ENCODE results near the gene PRR19. TPM values are rescaled to one million over a fixed set of nuclear protein-coding genes. Genes with fewer than 3 reads are reported as not detected.

Gene PRR19
- polyA plus RNA-seq, 4 donors, result 1.4 to 2.9 (median 2.1) TPM

- DNase-seq (ENCODE audit: low read depth in 4 of 4, low spot score in 2 of 4), result no peak
These were observed 31.4 kb upstream of the PRR19 start for GRCh38 chr19:42270346-42271044.

GRCh38 chr19:42271045-42271419 lies 30.9 kb upstream of the PRR19 start:
- DNase-seq (ENCODE audit: low read depth in 4 of 4, low spot score in 2 of 4), result no peak

- DNase-seq (ENCODE audit: low read depth in 4 of 4, low spot score in 2 of 4), result no peak
These were observed 29.9 kb upstream of the PRR19 start for GRCh38 chr19:42271861-42272534.

DNA sequence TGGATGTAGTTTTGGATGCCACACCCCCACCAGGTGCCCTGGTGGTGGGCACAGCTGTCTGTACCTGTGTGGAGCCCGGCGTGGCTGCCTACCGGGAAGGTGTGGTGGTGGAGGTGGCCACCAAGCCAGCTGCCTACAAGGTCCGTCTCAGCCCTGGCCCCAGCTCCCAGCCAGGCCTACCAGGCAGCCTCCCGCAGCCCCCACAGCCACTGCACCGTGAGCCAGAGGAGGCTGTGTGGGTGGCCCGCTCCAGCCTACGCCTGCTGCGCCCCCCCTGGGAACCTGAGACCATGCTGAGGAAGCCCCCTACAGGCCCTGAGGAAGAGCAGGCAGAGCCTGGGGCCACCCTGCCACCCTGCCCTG lies 29.4 kb upstream of the PRR19 start:
- DNase-seq (ENCODE audit: low read depth in 4 of 4, low spot score in 2 of 4), result no peak

GRCh38 chr19:42272989-42273406 lies 28.9 kb upstream of the PRR19 start:
- DNase-seq (ENCODE audit: low read depth in 4 of 4, low spot score in 2 of 4), result no peak

- DNase-seq (ENCODE audit: low read depth in 4 of 4, low spot score in 2 of 4), result no peak
These were observed 28.4 kb upstream of the PRR19 start for GRCh38 chr19:42273407-42274064.

- DNase-seq (ENCODE audit: low read depth in 4 of 4, low spot score in 2 of 4), result no peak
These were observed 27.8 kb upstream of the PRR19 start for GRCh38 chr19:42274065-42274682.

DNA sequence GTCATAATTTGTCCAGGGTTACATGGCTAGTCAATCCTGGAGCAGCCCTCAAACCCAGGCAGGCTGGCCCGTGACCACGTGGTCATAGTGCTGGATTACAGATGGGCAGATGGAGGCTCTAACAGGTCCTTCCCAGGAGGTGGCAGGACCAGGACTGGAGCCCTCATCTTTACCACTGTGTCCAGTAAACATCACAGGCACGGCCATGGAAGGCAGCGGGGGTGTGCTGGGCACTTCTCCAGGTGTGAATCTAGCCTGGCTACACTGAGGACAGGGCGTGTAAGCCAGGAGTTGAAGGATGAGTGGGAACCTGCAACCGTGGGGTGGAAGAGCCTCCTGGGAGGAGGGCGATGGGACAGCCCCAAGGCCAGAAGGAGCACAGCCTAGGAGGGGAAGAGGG lies 26.8 kb upstream of the PRR19 start:
- no peak for DNase-seq (ENCODE audit: low read depth in 4 of 4, low spot score in 2 of 4)

DNA sequence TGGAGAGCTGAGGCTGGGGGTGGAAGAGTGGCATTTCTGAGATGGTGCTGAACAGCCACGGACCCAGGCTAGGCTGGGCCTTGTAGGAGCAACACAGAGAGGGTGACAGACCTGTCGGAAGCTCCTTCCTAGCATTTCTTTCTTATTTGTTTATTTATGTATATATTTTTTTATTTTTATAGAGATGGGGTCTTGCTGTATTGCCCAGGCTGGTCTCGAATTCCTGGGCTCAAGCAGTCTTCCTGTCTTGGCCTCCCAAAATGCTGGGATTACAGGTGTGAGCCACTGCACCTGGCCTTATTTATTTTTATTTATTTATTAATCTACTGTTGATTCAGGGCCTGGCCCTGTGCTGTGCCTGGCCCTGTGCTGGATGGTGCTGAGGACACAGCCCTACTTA lies 26.4 kb upstream of the PRR19 start:
- no peak for DNase-seq (ENCODE audit: low read depth in 4 of 4, low spot score in 2 of 4)

DNA sequence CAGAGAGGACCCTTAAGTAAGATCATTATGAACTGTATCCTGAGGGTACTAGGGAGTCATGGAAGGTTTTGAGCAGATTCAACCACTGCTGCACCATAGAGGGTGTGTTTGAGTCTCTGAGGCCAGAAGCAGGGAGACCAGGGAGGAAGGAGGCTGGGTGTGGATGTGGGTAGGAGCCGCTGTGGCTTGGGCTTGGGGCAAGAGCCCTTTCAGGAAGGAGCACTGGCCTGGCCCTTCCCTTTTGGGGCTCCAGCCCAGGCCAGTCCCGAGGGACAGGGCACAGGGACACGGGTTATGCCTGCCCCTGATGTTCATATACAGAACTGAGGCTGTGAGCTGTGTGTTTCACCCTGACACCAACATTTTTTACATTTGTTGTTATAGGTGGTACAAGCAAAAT lies 25.6 kb upstream of the PRR19 start:
- no peak for DNase-seq (ENCODE audit: low read depth in 4 of 4, low spot score in 2 of 4)

GRCh38 chr19:42276821-42277220 lies 25.1 kb upstream of the PRR19 start:
- no peak for DNase-seq (ENCODE audit: low read depth in 4 of 4, low spot score in 2 of 4)

DNA sequence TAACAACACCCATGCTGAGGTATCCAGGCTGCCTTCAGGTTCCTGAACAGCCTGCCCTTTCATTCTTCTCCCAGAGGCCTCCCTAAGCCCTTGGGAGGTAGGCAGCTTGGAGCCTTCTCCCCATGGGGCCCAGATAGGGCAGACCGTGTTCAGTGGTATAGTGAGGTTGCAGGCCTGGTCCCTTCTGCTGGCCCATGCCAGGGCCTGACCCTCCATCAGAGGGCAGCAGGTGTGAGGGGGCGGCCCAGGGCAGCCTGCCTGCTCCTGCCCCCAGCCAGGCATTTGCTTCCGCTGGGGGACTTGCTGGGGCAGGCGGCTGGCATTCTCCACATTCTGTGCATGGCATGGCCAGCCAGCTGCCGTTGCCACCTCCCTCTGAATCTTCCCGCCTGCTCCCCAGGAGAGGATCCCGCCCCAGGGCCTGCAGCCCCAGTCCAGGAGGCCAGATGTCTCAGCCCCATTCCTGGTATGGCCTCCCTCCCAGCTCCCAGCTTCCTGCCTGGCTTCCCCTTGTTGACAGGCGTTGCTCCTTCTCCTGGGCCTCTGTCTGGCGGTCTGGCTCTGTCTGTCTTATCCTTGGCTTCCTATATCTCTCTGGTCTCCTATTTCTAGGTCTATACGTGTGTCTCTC lies 24.0 kb upstream of the PRR19 start:
- no peak for DNase-seq (ENCODE audit: low read depth in 4 of 4, low spot score in 2 of 4)

- DNase-seq (ENCODE audit: low read depth in 4 of 4, low spot score in 2 of 4), result no peak
These were observed 23.3 kb upstream of the PRR19 start for GRCh38 chr19:42278452-42279154.

- DNase-seq (ENCODE audit: low read depth in 4 of 4, low spot score in 2 of 4), result no peak
These were observed 22.6 kb upstream of the PRR19 start for GRCh38 chr19:42279155-42279901.

DNA sequence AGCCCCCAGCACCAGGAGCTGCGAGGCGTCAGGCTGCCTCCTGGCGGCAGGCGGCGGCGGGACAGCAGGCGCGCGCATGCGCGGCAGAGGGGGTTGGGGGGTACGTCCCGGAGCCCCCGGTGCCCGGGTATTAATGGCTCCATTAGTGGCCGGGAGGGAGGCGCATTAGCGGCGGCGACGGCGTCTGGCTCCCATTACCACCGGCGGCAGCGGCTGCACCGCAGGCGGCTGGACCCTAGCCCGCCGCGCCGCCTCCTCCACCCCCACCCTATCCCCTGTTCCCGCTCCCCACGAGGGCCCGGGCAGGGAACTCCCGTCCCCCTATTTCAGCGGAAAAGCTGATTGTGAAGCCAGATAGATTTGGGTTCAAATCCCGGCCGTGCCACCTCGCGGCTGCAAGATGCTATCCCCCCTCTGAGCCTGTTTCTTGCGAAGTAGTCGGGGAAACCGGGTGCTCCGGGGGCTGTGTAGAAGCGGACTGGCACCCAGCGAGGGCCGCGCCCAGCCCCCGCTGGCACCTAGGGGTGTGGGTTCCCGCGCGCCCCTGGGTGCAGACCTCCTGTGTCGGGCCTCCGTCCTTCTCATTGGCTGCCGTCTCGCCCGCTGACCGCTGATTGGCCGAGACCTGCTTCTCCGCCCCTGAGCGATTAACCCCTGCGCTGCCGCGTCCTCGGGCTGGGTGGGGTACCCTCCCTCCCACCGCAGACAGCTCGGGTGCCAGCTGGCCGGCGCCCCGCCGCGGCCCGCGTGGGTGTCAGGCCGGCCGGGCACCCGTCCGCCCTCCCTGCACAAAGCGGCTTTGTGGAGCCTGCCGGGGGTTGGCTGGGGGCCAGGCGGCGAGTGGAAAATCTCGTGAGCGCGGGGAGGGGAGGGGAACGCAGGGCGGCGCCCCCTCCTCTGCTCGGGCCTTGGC lies 21.8 kb upstream of the PRR19 start:
- DNase-seq (ENCODE audit: low read depth in 4 of 4, low spot score in 2 of 4), result peak in 1 of 4 donors; percentile 73

DNA sequence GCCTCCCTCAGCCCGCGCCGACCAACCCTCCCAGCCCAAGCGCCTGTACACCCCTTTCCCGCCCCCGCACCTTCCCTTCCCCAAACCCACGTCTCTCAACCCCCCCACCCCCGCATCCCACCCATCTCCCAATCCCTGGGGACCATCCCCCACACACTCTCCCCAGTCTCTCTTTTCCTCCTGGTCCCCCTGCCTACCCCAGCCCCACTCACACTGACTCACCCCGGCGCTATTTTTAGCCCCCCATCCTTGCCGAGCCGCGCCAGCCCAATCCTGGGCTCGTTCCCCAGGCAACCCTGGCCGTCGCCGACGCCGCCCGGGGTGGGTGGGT lies 21.2 kb upstream of the PRR19 start:
- no peak for DNase-seq (ENCODE audit: low read depth in 4 of 4, low spot score in 2 of 4)

- no peak for DNase-seq (ENCODE audit: low read depth in 4 of 4, low spot score in 2 of 4)
These were observed 20.6 kb upstream of the PRR19 start for GRCh38 chr19:42281146-42281826.

Data from left renal cortex interstitium (tissue), 4 donors.